Lower leg skin (tissue), 3 donors: Measurements from ENCODE around the gene RNASEH2A.

Source experiments
- POLR2A ChIP-seq, 2 donors: fragments of 450-650 bp; IDR thresholded peaks; one replicate each; pipeline ENCODE4 v1.6.1; 2016 to 2017; ENCODE audit warnings: antibody characterized with exemption in 2 of 2, mild to moderate bottlenecking in 1 of 2, moderate library complexity in 1 of 2
- TF ChIP-seq, protein P1 (sequence below), 3 donors: fragments of 450-650 bp; IDR thresholded peaks; one replicate each; pipeline ENCODE4 v1.5.1; 2016; ENCODE audit warnings: antibody characterized with exemption in 3 of 3, mild to moderate bottlenecking in 3 of 3, moderate library complexity in 2 of 3

DNA sequence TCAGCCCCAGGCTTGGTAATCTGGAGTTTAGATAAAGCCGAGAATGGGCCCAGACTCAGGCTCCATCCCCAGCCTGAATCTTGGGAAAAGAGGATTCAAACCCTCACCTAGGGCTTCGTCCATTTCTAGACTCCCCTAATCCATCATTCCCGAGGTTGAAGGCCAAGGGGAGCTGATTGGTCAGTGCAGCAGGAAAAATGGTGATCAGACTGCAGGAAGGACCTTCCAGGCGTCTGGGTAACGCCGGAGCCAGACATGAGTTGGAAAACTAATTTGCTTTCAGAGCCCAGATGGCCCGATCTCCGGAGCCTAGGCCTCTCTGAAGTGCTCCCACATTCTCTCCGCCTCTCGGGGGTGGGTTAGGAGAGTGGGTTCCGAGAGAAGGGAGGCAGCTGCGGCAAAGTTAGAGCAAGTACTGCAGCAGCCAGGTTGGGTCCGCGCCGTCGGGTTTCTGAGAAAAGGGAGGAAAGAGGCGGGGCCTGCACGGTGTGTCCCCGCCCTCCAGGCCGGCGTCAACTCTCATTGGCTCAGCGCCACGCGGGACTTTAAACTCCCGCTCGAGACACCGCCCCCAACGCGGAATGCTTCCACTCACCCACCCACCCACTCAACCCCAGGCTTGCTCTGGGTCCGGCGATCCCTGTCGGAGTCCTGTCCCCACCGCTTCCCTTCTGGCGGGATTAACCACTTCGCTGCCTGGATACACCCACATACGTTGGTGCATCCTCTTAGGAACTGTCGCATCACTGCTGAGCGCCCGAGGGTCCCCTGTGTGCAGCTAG, 28.8 kb downstream of the RNASEH2A start:
- TF ChIP-seq, protein P1, sequence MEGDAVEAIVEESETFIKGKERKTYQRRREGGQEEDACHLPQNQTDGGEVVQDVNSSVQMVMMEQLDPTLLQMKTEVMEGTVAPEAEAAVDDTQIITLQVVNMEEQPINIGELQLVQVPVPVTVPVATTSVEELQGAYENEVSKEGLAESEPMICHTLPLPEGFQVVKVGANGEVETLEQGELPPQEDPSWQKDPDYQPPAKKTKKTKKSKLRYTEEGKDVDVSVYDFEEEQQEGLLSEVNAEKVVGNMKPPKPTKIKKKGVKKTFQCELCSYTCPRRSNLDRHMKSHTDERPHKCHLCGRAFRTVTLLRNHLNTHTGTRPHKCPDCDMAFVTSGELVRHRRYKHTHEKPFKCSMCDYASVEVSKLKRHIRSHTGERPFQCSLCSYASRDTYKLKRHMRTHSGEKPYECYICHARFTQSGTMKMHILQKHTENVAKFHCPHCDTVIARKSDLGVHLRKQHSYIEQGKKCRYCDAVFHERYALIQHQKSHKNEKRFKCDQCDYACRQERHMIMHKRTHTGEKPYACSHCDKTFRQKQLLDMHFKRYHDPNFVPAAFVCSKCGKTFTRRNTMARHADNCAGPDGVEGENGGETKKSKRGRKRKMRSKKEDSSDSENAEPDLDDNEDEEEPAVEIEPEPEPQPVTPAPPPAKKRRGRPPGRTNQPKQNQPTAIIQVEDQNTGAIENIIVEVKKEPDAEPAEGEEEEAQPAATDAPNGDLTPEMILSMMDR (IDR thresholded peaks at IDR 0.05) = no peak
- no peak for TF ChIP-seq POLR2A (IDR thresholded peaks at IDR 0.05)
